Hippocampal formation (tissue), 2 donors: ENCODE measurements around the gene MCF2L.

ENCODE experiments used
- DNase-seq, 2 donors: peaks; one replicate each; lab custom pipeline; 2025; lab: John Stamatoyannopoulos, UW

Gene MCF2L

GRCh38 chr13:112962911-112963625, 5.9 kb upstream of the MCF2L start:
- no peak for DNase-seq

DNA sequence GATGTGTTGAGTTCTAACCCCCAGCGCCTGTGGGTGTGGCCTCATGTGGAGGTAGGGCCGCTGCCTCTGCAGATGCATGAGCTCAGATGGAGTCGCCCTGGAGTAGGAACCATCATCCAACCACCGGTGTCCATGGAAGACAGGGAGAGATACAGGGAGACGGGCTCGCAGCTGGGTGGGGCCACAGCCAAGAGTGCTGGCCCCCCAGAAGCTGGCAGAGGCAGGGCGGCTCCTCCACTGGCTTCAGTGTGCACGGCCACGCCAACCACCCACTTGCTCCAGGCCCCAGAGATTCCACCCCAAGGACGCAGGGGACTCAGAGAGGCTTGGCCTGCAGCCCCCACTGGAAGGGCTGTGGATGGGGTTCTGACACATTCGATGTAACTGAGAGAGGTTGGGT, 5.4 kb upstream of the MCF2L start:
- no peak for DNase-seq

- no peak for DNase-seq
Measured at GRCh38 chr13:112964971-112965492, 4.0 kb upstream of the MCF2L start.

DNA sequence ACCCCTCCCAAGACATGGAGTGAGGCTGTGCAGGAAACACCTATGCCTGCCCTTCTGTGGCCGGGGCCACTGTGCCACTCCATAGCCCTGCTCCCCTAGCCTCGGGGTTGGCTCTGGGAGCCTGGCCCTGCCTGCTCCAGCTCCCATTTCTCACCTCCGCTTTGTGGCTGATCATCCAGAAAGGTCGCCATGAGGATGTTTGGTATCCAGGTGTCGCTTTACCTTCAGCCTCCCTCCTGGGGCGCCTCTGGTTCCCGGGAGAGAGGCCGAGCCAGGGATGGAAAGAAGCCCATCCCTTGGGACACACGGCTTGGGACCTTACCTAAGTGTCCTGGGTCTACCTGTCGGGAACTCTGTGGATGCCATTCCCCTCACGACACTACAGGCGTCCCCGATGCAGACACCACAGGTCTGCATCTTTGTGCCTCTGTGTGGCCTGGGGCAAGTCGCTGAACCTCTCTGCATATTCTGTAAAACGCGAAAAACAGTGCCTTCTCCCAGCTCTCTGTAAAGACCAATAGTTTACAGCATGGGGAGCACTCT, 3.4 kb upstream of the MCF2L start:
- DNase-seq = no peak

DNA sequence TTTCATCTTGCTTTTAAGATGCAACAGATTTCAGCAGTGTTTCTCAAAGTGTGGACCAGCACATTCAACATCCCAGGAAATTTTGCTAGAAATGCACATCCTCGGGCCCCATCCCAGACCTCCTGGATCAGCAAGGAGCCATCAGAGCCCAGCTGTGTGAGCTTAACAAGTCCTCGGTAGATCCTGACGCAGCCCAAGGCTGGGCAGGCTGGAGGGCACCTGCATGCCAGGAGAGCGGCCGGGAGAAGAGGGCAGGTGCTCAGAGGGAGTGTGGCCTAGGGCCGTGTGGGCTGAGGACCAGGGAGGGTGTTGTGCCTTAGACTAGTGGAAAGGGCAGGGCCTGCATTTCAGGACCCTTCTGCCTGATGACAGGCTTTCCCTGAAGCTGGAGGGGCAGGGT, 2.2 kb upstream of the MCF2L start:
- DNase-seq = no peak

- DNase-seq = no peak
Measured at GRCh38 chr13:112967686-112968379, 1.2 kb upstream of the MCF2L start.

GRCh38 chr13:112968380-112968909, 569 bp upstream of the MCF2L start:
- DNase-seq = no peak

DNA sequence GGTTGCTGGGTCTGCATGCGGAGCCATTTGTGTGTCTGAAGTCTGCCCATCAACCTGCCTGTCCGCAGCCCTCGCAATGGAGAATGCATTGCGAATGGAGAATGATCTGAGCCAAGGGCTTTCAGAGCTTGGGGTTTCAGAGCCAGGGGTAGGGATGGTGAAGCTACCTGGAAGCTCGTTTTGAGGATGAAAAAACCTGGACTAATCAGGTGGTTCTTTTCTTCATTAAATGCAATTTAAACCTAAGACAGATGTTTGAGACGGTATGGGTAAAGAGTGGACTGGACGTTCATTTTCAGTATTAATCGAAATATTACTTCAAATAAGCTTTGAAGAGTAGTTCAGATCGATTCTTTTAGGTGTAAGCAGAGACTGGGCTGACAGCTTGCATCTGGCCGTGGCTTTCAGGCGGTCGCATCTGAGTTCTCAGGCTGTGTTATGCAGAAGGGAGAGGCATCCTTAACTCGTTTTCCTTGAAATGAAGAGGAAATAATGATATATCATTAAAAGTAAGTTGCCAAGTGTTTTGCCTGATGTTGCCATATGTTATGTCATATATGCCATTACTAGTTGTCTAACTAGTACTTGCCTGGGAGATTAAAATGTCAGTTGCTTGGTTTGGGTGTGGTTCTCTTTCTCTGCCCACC, 801 bp downstream of the MCF2L start:
- DNase-seq = no peak

DNA sequence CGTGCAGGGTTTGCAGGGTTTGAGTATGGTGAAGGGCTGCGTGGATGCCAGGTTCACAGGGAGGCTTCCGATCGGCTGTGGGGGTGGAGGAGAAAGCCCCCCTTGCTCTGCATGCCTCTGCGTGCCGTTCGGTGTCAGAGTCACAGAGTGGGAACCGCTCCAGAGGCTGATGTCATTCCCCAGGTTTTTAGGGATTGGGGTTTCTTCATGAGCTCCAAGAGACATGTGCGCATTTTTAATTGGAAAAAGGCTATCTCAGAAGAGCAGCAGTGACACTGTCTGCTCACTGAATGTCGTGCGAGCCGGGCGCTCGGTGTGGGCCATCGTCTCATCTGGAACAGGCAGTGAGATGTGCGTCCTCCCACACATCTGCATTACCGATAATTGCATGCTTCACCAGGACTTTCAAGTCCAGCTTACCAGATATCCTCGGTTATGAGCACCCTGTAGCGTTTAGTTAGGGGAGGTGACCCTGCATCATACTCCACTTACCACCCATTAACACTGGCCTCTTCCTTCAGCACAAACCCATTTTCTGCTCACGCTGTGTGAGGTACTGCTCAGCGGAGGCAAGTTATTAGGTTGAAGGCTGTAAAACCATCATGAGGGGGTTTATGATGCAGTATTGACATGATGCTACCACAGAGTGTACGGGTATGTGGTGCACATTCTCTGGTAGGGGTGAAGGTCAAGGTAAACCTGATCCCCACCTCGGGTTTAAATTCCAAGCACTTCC, 1.7 kb downstream of the MCF2L start:
- DNase-seq = peak in 1 of 2 donors; percentile 20

DNA sequence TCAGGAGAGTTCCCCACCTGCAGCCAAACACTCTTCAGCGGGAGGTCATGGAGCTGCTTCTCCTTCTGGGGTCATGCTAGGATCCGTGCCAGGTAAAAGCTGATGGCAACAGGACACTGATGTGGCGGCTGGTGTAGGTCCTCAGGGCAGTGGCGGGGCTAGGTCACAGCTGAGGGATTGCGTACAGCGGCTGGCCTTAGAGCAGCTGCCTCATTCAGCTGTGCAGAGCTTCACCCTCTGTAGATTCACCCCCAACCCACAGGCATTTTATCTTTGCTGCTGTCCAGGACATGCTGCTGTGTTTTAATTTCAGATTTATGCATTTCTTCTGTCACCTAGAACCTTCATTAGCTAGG, 2.3 kb downstream of the MCF2L start:
- no peak for DNase-seq

DNA sequence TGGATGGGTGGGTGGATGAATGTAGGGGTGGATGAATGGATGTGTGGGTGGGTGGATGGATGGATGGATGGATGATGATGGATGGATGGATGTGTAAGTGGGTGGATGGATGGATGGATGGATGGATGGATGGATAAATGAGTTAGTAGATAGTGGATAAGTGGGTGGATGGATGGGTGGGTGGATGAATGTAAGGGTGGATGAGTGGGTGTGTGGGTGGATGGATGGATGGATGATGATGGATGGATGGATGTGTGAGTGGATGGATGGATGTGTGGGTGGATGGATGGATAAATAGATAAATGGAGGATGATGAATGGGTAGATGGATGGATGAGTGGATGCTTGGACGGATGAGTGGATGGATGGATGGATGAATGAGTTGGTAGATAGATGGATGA, 3.2 kb downstream of the MCF2L start:
- DNase-seq = no peak

DNA sequence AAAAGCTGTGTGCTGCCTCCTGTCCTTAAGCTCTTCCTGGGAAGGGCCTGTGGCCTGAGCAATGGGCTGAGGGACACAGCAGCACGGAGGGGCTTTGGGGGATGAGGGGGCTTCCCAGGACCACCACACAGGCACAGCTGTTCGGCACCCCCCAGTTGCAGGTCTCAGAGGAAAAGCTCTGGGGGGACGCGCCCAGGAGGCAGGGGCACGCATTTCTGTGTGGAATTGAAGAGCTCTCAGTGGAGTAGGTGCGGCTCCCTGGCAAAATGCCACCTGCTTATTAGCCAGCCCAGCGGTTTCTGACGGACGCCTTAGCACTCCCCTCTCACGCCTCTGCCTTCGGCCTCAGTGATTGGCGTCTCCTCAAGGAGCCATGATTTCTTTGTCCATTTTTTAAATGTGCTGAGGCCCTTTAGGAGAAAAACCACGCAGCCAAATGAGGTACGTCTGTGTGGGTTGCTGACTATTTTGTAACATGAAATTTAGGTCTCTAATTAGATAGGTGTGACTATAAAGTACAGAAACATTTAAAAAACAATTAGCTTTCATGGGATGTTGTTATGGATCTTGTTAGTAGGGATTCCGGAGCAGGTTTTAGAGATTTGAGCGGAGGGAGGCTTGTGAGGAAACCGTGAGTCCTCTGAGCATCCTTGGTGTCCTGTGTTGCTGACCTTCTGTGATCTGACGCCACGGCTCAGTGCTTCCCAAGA, 4.0 kb downstream of the MCF2L start:
- DNase-seq = no peak

DNA sequence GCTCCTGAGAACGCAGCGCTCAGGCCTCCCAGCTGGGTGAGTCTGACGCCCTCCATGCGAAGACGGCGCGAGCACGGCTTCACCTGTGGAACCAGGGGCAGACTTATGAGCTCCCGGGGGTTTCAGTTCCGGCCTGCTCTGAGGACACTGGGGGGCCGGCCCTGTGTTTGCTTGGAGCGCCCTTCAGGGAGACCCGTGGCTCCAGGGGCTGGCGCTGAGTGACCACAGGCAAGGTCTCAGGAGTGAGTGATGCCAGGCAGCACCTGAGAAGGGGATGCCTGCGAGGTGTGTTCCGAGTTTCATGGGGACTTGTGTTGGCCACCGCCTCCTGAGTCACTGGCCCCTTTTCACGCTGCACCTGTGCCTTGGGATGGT, 4.5 kb downstream of the MCF2L start:
- DNase-seq = no peak

DNA sequence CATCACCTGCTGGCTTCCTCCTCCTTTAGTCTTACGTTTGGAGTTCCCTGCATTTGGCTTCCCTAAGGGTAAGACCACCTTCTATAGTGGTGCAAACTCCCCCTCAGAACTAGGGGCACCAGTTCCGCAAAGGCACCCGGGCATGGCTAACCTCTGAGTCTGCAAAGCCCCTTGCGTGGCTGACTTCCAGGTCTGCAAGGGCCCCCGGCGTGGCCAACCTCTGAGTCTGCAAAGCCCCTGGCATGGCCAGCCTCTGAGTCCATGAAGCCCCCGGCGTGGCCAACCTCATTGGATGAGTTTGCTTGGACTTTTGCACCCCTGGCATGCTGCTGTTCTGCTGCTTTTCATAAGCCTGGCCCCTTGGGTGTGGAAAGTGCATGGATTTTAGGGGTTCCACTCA, 5.1 kb downstream of the MCF2L start:
- DNase-seq = no peak

GRCh38 chr13:112974671-112975070, 5.7 kb downstream of the MCF2L start:
- DNase-seq = peak in 1 of 2 donors; percentile 17

GRCh38 chr13:112975401-112975939, 6.5 kb downstream of the MCF2L start:
- no peak for DNase-seq

DNA sequence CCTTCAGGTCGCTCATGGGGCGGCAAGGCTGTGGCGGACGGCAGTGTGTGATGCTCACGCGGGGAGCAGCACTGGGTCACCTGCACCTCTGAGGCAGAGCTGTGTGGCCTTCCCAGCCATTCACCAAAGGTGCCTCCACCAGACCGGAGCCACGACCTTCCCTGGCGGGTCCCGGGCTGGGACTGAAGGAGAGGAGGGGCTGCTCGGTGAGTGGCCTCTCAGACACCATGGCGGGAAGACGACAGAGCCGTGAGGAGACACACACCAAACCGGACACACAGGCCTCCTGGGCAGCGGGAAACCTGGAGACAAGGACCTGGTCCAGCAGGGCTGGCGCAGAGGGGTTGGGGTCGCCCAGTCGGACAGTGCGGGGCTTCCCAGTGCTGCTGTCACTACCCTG, 7.5 kb downstream of the MCF2L start:
- no peak for DNase-seq

GRCh38 chr13:112977091-112977490, 8.1 kb downstream of the MCF2L start:
- no peak for DNase-seq

- no peak for DNase-seq
Measured at GRCh38 chr13:112977525-112977924, 8.5 kb downstream of the MCF2L start.

DNA sequence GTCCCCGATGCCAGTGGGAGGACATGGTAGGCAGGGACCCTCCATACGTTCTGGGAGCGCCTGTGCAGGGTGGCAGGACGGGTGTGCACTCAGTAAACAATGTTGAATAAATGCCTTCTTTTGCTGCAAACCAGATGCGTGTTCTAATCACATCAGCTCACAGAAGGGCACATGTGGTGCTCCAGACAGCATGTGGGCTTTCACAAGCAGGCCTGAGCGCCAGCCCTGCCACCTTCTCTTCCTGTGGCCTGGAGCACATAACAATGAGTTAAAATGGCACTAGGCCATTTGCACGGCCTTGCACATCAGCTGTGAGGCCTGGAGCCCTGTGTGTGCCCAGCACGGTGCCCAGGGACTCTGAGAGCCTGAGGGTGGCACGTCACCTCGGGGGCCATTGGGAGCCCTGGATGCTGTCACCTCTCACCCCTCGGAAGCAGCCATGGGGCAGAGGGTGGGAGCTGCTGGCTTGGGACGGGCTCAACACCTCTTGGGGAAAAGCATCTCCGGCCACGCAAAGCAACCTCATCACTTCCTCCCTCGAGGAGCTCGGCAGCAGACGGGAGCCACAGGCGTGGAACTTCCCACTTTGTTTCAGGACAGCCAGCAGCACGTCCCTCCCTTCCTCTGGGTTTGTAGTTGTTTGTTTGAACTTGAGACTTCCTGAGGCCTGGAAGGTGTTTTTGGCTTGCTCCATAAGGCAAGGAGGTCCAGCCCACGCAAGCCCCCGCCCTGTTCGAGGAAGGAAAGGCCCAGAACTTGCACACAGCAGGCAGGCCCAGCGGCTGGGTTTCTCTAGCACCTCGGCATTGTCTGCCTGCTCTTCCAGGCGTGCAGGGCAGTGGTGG, 9.8 kb downstream of the MCF2L start:
- DNase-seq = peak; percentile 11 to 24
